GM10266 (cell line): ENCODE data around the gene OR12D1.
"Not testable (repeated sequence)": the region's sequence is repeated elsewhere in the genome, so short reads cannot be mapped to it uniquely, and the experiment has no call there.

Experiments used
- DNase-seq: peaks from one replicate; pipeline ENCODE4 v3.0.0; 2012; ENCODE audit errors: extremely low spot score
- TF ChIP-seq, protein P1 (sequence below): IDR thresholded peaks from 2 replicates; pipeline ENCODE4 v1.5.1; 2012; ENCODE audit warnings: mild to moderate bottlenecking, low read depth; ENCODE audit not compliant: control insufficient read depth, insufficient read depth; ENCODE audit errors: missing control alignments

OR12D1 gene

DNA sequence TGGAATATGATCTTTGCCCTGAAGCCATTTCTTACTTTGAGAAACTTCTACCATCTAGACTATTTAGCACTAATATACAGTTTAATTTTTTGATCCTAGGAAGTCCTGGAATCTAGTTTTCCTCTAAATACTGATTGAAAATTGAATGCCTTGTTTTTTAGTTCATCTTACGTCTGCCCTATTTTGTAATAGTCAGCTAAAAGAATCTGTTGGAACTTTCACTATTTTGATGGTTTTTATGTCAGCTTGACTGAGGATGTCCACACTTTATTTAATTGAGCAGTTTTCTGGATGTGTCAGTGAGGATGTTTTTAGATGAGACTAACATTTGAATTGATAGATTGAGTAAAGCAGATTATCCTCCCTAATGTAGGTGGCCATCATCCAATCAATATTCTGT is 10.9 kb upstream of the OR12D1 start:
- TF ChIP-seq, protein P1, sequence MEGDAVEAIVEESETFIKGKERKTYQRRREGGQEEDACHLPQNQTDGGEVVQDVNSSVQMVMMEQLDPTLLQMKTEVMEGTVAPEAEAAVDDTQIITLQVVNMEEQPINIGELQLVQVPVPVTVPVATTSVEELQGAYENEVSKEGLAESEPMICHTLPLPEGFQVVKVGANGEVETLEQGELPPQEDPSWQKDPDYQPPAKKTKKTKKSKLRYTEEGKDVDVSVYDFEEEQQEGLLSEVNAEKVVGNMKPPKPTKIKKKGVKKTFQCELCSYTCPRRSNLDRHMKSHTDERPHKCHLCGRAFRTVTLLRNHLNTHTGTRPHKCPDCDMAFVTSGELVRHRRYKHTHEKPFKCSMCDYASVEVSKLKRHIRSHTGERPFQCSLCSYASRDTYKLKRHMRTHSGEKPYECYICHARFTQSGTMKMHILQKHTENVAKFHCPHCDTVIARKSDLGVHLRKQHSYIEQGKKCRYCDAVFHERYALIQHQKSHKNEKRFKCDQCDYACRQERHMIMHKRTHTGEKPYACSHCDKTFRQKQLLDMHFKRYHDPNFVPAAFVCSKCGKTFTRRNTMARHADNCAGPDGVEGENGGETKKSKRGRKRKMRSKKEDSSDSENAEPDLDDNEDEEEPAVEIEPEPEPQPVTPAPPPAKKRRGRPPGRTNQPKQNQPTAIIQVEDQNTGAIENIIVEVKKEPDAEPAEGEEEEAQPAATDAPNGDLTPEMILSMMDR: no peak
- no peak for DNase-seq

DNA sequence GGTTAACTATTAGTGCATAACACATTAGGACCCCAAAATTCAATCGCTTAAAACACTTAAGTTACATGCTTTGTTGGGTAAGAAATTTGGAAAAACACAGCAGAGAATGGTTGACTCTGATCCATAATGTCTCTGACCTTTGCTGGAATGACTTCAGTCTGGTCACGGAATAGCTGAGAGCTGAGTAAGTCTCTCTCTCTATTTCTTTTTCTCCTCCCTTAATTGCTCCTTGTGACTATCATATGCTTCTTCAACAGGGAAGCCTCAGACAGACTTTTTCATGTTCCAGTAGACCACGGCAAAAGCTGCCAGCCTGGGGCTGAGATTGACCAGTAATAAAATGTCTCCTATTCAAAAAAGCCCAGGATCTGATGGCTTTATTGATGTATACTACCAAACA is 4.8 kb downstream of the OR12D1 start:
- DNase-seq: no peak
- TF ChIP-seq, protein P1: no peak

DNA sequence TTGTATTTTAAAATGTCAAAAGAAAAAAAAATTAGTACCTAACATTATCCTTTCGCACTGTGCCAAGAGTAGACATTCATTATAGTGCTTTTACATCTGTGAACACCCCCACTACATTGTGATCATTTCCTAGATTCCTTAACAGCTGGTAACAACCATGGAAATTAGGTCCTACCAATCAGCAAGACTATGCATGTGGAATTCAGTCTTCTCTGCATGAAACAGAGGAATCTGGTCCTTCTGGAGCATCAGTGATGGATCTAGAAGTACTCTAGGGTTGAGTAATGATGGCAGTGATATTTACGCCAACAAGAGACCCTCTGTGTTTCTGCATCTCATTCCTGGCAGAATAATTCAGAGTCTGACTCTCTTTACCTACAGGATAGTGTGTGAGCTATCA is 9.4 kb downstream of the OR12D1 start:
- TF ChIP-seq, protein P1: no peak
- DNase-seq: no peak

DNA sequence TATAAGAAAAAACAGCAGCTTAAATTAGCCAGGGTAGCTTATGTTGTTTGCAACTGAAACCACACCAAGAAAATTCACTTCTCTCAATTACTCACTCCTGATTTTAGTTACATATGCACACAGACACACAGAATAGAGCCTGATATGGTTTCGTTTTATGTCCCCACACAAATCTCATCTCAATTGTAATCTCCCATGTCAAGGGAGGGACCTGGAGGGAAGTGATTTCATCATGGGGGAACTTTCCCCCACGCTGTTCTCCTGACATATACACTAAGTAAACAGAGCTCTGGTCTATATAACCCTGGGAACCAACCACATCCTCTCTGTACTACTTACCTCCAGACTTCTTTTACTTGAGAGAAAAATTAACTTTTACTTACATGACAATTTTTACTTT is 9.8 kb downstream of the OR12D1 start:
- TF ChIP-seq, protein P1: no peak
- DNase-seq: no peak

DNA sequence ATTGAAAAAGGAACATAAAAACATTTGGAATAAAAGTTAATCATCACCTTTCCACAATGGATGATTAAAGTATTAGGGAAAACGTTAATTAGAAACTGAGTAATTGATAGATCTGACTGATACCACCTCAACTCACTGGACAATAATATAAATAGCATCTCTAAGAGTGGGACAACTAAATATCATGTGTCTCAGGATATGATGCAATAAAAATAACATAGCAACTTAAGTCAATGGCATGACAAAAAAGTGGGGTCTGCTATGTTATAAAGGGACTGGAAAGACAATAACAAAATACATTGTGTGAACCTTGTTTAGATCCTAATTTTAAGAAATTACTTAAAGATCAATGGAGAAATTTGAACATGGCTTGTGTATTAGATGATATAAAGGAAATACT is 10.3 kb downstream of the OR12D1 start:
- TF ChIP-seq, protein P1: no peak
- DNase-seq: no peak

DNA sequence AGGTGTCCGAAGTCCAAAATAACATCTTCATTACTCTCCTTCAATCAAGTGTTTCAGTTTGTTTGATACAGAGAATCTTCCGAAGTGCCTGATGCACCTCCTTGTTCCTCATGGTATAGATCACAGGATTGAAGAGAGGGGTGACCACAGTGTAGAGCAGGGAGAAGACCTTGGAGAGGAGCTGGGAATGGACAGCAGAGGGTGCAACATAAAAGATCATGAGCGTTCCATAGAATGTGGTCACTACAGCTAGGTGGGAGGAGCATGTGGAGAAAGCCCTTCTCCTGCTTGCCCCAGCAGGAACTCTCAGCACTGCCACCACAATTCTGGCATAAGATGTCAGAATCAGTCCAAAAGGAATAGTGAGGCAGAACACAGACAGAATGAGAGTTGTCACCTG is 11.9 kb downstream of the OR12D1 start:
- DNase-seq: no peak
- TF ChIP-seq, protein P1: no peak

DNA sequence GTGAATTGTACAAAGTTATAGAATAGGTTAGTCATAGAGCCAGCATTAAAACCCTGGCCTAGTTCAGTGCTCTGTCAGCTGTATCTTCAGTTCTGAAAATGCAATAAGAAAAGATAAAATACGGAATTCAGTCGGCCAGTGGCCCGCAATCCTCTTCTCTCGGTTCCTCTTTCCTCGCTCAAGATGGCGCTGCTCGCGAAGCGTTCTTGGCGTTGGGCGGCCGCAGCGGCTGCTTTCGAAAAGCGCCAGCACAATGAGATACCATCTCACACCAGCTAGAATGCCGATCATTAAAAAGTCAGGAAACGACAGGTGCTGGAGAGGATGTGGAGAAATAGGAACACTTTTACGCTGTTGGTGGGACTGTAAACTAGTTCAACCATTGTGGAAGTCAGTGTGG is 22.0 kb downstream of the OR12D1 start:
- DNase-seq: not testable (repeated sequence)

DNA sequence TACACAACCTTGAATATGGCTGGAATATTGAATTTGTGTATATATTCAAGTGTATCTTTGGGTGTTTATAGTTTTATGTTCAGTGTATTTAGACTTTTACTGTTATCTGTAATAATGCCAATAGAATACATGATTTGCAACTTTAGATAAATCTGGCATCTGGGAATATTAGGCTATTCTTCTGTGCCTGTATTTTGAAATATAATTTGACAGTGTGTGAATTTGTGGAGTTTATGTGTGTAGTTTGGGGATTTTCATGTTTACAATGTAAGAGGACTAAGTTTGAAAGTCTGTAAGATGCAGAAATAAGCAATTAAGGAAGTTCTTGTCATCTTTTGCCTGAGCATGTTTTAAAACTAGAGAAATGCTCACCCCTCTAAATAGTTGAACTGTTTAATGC is 24.3 kb downstream of the OR12D1 start, which contains the start of gene OR10C1:
TSS of gene OR10C1 (plus strand) at position 301 of the 400 bp plus-strand sequence. CDS start 710 bp downstream, outside the sequence.
- no peak for DNase-seq
- TF ChIP-seq, protein P1: no peak
